Skeletal muscle satellite cell (primary cell): Measurements from ENCODE around the gene HPSE.

Experiments
- H3K27me3 ChIP-seq: 2 replicates; pipeline ENCODE4 v1.7.0; 2013; ENCODE audit warnings: low read length; ENCODE audit not compliant: control insufficient read depth, insufficient read depth
- H3K36me3 ChIP-seq: 2 replicates; pipeline ENCODE4 v1.7.0; 2013; ENCODE audit warnings: mild to moderate bottlenecking, control low read depth, low read length; ENCODE audit not compliant: insufficient read depth
- H3K4me1 ChIP-seq: 2 replicates; pipeline ENCODE4 v1.7.0; 2013; ENCODE audit warnings: low read length; ENCODE audit not compliant: control insufficient read depth, insufficient read depth
- H3K4me2 ChIP-seq: 2 replicates; pipeline ENCODE4 v1.7.0; 2013; ENCODE audit warnings: mild to moderate bottlenecking, low read length
- H3K4me3 ChIP-seq: 2 replicates; pipeline ENCODE4 v1.7.0; 2013; ENCODE audit warnings: low read length
- H3K9ac ChIP-seq: 2 replicates; pipeline ENCODE4 v1.7.0; 2013; ENCODE audit warnings: mild to moderate bottlenecking, low read depth, low read length, moderate library complexity
- H3K9me3 ChIP-seq: replicated peaks from 2 replicates; pipeline ENCODE4 v1.7.0; 2013; ENCODE audit warnings: mild to moderate bottlenecking, control low read depth, low read length

The HPSE gene

DNA sequence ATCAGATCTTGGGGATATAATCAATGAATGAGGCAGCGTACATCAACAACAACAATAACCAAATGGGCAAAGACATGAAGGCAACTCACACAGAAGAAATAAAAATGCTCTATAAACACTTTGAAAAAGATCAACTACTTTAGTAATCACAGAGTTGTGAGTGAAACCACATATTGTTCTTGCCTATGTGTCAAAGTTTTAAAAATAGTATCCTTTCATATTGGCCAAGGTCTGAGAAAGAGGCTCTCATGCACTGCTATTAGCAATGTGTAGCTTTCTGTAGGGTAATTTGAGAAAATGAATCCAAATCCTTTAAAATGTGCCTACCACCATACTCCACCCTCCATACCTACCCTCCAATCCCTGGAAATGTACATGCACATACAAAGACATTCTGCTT, 75.1 kb downstream of the HPSE start:
- no peak overlapping the region for H3K4me3 ChIP-seq
- peaks cover 32% of the 10 kb centered on the region for H3K4me1 ChIP-seq
- H3K9ac ChIP-seq = no peak overlapping the region
- no peaks in the 10 kb centered on the region for H3K27me3 ChIP-seq
- H3K9me3 ChIP-seq = no peaks in the 10 kb centered on the region
- no peak overlapping the region for H3K4me2 ChIP-seq
- no peaks in the 10 kb centered on the region for H3K36me3 ChIP-seq

DNA sequence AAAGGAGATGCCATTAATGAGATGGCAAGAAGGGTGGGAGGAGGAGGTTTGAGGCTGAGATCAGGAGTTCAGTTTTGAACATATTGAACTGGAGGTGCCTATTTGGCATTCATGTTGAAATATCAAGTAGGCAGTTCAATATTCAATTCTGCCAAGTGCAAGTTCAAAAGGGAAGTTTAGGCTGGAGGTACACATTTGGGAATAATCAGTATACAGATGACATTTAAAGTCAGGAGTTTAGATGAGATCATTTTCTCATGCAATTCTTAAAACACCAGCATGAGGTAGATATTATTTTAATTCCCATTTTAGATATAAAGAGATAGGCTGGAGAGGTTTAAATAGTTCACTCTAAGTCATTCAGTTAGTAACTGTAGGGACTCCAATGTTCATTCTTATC, 76.2 kb downstream of the HPSE start:
- no peak overlapping the region for H3K9ac ChIP-seq
- no peak overlapping the region for H3K4me3 ChIP-seq
- H3K4me1 ChIP-seq = peaks cover 32% of the 10 kb centered on the region
- no peaks in the 10 kb centered on the region for H3K9me3 ChIP-seq
- H3K4me2 ChIP-seq = no peak overlapping the region
- H3K27me3 ChIP-seq = no peaks in the 10 kb centered on the region
- no peaks in the 10 kb centered on the region for H3K36me3 ChIP-seq

DNA sequence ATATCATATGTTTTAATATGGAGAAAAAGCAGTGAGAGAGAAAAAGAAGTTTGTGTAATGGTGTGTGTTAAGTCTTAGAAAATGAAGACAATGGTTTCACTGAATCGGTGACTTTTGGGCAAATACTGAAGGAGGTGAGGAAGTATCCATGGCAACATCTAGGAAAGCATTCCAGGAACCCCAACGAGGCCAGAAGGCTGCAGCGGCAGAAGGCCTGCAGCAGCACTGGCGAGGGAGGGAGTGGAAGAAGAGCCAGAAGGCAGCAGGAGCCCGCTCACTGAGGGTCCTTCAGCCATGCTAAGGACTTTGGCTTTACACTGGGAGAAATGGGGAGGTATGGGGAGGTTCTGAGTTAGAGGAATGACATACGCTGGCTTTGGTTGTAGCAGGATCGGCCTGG, 76.8 kb downstream of the HPSE start:
- H3K4me1 ChIP-seq = peaks cover 32% of the 10 kb centered on the region
- H3K36me3 ChIP-seq = no peaks in the 10 kb centered on the region
- no peaks in the 10 kb centered on the region for H3K9me3 ChIP-seq
- H3K4me3 ChIP-seq = no peak overlapping the region
- H3K9ac ChIP-seq = no peak overlapping the region
- no peaks in the 10 kb centered on the region for H3K27me3 ChIP-seq
- H3K4me2 ChIP-seq = no peak overlapping the region

DNA sequence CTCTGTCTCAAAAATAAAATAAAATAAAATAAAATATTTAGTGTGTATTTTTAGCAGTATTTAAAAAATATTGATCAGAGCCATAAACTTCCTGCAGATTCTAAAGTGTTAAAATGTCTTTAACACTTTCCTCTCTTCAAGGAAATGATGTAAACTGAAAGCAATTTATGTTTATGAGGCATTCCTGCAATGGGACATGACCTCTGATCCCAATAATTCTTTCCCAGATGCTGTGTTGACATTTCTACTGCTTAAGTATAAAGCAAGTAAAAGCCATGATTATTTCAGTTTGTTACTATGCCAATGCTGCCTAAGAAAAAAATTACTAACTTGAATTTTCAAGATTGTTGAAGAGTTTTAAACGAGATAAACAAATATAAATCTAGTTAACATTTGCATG, 79.1 kb downstream of the HPSE start:
- H3K4me2 ChIP-seq = no peak overlapping the region
- H3K9me3 ChIP-seq = no peaks in the 10 kb centered on the region
- no peak overlapping the region for H3K9ac ChIP-seq

DNA sequence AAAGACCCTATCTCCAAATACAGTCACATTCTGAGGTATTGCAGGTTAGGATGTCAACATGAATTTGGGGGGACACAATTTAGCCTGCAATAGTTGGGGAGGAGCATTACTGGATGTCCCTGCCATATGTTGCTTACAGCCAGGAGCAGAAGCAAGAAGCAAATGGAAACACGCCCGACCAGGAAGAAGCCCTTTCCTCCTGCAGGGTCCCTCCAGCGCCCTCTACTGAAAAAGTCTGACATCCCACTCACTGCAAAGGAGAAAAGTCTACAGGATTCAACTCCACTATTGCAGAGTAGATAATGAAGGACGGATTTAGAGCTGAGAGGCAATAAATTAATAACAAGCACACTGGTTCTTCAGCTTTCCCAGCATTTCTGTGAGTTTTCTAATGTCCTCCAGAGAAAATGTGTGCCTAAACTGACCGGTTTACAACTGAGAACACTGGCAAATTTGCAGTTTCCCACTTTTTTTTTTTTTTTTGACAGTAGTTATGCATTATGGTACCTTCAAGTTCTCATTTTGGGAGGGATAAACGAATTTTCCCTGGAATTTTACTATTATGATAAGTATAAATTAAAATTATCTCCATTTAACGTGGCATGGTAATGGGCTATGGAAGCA, 81.8 kb downstream of the HPSE start:
- Histone ChIP-seq H3K27me3 (no peaks in the 10 kb centered on the region), H3K4me1 (peaks cover 18% of the 10 kb centered on the region), H3K4me3 (no peak overlapping the region), H3K9me3 (no peaks in the 10 kb centered on the region), H3K36me3 (no peaks in the 10 kb centered on the region), H3K9ac (no peak overlapping the region), H3K4me2 (no peak overlapping the region)

More for the DNA sequence above, 79.1 kb downstream of the HPSE start:
- H3K36me3 ChIP-seq = no peaks in the 10 kb centered on the region
- no peak overlapping the region for H3K4me3 ChIP-seq
- peaks cover 35% of the 10 kb centered on the region for H3K4me1 ChIP-seq
- H3K27me3 ChIP-seq = no peaks in the 10 kb centered on the region

DNA sequence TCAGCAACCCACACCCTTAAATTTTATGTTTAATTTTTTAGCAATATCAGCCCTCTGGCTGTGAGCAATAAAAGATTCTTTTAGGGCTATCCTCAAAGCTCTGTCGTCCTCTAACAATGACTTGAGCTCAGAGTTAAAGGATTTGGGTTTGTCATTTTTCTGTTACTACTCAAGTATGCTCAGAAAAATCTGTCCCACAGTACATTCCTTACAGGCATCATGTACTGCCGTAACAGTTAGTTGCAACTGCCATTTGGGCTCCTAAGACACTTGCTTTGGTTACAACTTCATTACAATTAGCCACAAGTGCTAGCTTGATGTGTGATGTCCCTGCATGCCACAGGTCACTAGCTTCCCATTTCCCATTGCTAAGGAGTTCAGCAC, 83.2 kb downstream of the HPSE start:
- H3K4me2 ChIP-seq = no peak overlapping the region
- H3K4me3 ChIP-seq = no peak overlapping the region
- H3K9me3 ChIP-seq = no peaks in the 10 kb centered on the region
- peaks cover 8% of the 10 kb centered on the region for H3K4me1 ChIP-seq
- H3K36me3 ChIP-seq = no peaks in the 10 kb centered on the region
- no peak overlapping the region for H3K9ac ChIP-seq
- no peaks in the 10 kb centered on the region for H3K27me3 ChIP-seq

DNA sequence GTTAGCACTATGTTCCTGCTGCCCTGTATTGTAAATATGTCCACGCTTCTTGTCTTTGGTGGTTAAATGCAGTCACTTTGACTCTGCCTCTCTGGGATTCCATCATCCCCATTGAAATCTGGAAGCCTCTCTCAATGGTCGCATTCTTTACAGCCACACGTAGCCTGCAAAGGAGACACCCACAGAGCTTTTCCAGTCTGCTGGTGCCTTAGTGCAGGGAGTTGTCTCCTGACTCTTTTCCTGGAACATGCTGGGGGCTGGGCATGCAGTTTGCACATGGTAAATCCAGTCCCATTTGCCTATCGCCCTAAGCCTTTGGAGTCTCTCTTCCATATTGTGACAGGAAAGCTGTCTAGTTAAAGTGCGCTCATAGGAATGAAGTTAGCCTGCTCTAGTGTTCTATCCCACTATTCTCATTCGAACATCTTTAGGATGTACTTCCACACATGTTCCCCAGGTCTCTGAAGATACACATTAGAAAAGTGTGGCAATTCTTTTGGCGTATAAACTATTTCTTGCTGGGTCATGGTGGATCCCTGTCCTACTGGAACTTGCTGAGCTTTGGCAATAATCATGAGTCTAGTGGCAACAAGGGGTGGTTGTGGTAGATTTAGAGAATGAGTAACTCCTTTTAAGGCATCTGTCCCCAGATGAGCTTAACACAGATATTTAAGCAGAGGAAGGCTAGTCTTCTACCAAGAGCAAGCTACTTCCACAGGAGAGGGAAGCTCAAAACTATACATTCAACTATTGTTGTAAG, 83.8 kb downstream of the HPSE start:
- H3K4me3 ChIP-seq = no peak overlapping the region
- H3K4me2 ChIP-seq = no peak overlapping the region
- no peaks in the 10 kb centered on the region for H3K9me3 ChIP-seq
- peaks cover 3% of the 10 kb centered on the region for H3K4me1 ChIP-seq
- H3K27me3 ChIP-seq = no peaks in the 10 kb centered on the region
- H3K9ac ChIP-seq = no peak overlapping the region
- H3K36me3 ChIP-seq = no peaks in the 10 kb centered on the region

DNA sequence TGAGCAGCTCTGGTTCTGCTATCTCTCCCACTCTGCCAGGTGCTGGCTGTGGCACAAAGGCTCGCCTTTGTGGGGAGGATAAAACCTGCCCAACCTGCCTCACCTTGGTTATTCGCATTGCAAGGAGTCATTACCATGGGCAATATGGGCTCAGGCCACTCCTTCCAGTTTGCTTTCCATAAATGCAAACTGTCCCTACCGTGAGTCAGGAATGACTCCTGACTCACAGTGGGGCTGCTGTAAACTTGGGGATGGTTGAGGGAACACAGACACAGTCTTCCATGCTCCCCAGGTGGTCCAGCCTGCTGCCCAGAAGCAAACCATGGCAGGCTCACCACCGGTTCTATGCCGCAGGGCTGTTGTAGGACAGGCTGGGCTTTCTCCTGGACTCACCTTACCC, 86.2 kb downstream of the HPSE start:
- Histone ChIP-seq H3K4me3 (no peak overlapping the region), H3K9ac (no peak overlapping the region), H3K4me2 (no peak overlapping the region), H3K4me1 (peaks cover 3% of the 10 kb centered on the region), H3K27me3 (no peaks in the 10 kb centered on the region), H3K36me3 (no peaks in the 10 kb centered on the region), H3K9me3 (no peaks in the 10 kb centered on the region)

DNA sequence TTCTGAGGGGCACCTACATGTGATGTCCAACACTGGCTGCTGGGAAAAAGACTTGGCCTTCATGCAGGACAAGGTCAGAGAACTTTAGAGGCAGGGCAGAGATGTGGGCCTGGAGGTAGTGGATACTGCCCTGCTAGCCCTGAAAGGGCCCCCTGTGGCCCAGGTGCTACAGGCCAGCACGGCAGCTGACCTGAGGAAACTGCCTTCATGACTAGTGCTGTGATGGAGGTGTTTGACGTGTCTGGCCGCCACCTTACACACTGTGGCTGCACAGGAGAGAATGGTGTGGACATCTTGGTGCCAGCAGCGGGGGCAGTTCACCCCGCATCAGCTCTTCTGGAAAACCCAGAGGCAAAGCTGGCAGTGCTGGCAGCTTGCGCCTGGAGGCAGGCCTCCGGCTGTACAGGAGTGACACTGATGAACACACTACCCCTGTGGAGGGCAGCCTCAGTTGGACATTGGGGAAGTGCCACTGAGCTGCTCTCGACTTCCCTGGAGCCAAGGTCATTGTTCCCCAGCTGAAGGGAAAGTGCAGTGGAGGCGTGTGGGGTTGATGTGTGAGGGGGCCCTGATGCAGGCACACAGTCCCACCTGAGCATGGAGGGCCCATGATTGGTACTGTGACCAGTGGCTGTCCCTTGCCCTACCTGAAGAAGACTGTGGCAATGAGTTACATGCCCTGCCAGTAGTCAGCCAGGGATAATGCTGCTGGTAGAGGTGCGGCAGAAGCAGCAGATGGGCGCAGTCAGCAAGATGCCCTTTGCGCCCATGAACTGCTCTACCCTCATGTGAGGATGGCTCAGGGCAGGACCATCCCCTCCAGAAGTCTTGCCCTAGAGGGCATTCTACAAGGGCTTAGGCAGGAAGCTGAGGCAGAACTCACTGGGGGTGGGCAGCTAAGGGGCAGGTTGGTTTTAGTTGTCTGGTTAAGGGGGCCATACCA, 87.0 kb downstream of the HPSE start:
- Histone ChIP-seq H3K4me3 (no peak overlapping the region), H3K36me3 (no peaks in the 10 kb centered on the region), H3K27me3 (no peaks in the 10 kb centered on the region)

More for the DNA sequence above, 87.0 kb downstream of the HPSE start:
- Histone ChIP-seq H3K9ac (no peak overlapping the region), H3K9me3 (no peaks in the 10 kb centered on the region), H3K4me1 (peaks cover 3% of the 10 kb centered on the region), H3K4me2 (no peak overlapping the region)
